HG03095 (cell line): ENCODE measurements around the gene TFAP2A.
A peak's percentile ranks its signal among the peaks of the same experiment; 100 is the strongest.

Experiments used
- ATAC-seq: cut with Tn5 transposase; IDR thresholded peaks from one replicate; pipeline ENCODE4 v1.9.1; 2021; ENCODE audit warnings: moderate library complexity; ENCODE audit not compliant: unreplicated experiment

Gene TFAP2A

GRCh38 chr6:10384610-10385523, 30.0 kb downstream of the TFAP2A start:
- ATAC-seq, result no peak

DNA sequence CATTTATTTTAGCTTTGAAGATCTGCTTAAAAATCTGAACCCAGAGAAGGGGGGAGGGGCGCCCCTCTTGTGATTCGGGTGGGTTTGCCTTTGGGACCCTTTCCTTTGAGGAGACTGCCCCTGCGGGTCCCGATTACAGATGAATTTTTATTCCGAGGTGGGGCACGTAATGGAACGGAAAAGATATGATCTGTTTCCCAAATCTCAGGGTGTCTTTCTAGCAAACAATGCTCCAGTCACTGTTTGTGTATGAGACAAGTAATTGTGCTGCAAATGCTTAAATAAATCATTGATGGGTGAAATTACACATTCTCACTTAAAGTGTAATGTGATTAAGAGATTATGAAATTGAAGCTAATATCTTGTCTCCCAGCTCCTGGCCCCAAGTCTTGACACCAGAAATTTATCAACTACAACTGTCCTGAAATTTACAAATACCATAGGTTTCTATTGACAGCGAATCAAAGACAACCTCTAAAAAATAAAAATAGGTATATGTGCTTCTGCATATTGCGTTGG, 30.7 kb downstream of the TFAP2A start:
- ATAC-seq, result no peak

DNA sequence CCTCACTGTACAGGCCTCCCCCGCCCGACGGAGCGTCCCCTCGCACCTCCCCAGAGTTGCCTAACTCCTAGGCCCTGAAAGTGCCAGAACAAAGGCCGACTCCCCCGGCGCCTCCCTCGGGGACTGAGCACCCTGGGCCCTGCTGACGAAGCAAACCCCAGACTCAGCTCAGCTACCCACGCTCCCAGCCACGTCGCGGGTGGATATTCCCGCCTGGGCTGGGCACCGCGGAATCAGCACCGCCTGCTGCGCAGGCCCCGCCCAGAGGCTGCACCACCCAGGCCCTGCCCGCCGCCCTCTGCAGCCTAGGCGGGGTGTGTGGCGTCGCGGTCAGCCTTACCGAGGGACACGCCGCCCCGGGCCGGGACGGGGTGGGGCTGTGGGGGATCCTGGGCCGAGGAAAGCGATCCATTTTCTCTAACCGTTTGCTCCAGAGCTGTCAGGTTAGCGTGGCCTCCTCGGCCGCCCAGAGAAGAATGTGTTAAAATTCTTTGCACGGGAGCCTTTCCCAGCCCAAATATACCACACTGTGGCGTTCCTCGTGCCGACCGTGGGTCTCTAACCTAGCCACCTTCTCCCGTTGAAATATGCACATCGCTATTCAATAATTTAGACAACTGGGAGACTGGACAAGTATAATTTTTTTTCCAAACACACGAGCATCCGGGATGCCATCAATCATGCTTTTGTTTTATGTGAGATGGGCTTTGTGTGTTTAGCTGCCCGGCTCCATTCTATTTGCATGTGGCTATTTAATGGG, 31.4 kb downstream of the TFAP2A start:
- no peak for ATAC-seq

DNA sequence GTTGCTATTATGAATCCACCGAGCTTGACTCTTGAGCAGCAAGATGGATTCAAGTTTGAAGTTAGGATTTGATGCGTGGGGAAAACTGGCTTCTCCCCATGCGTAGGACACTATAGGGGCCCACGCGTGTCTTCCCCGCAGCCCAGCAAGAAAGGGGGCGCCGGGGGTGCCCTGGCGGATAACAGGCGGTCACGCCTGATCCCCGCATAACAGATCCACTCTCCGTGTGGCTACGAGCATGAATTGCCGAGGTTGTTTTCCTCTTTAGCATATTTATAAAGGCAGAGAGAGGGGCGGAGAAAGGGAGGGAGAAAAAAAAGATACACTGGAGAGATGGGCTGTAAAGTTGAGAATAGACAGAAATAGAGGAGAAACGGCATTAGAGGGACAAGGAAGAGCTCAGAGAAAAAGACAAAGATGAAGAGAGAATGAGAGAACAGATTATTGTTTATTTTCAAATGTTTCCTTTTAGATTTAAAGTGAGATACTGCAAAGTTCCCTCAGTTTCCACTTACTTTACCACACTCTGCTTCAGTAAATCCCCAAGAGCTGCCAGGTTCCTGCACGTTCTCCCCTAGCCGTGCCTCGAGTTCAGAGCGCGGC, 32.0 kb downstream of the TFAP2A start:
- ATAC-seq, result no peak

DNA sequence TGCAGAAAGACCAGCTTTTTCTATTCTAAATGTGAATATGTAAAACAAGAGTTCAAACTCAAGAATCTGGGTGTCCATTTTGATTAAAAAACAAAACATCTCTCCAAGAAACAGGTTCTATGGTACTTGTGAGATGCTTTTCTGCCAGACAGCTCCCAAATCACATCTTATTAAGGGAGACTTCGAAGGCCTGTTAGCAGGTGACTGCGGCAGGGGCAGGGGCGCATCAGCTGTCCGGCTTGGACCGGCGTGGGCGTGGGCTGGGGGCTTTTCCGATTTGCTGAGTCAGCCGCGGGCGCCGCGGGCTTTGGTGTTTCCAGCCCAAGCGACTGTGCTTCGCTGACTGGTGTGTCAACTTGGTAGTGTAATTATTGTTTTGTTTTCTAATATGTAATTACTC, 32.6 kb downstream of the TFAP2A start:
- ATAC-seq, result no peak

- ATAC-seq, result no peak
These were observed 33.1 kb downstream of the TFAP2A start for GRCh38 chr6:10381830-10382208.

GRCh38 chr6:10381133-10381829, 33.6 kb downstream of the TFAP2A start:
- ATAC-seq, result no peak

GRCh38 chr6:10375391-10375969, 39.4 kb downstream of the TFAP2A start:
- no peak for ATAC-seq

DNA sequence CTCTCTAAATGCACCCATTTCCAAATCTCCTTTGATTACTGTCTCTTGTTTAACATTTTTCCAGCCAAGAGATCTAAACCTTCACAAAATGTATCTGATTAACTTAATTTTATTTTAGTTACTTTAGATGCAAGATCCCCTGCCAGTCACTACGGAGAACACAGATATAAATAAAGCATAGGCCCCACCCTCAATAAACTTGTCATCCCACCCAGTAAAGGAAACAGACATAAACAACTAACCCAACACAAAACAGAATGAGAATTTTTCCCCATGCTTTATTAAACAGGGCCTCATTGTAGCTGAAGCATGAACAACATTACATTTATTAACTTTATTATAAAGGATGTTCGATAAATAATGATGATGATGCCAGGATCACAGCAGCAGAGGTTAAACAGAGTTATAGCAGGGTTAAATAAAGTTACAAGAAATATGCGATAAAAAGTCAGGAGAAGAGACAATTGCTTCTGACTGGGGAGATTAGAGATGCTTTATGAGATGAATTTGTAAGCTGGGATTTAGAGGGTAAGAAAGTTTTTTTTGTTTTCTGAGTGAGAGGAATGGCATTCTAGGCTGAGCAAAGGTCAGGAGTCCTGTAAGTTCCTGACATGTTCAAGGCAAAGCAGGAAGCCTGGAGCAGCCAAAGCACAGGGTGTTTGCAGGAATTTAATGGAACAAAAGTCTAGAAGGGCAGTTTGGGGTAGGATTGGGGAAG, 41.1 kb downstream of the TFAP2A start:
- no peak for ATAC-seq

DNA sequence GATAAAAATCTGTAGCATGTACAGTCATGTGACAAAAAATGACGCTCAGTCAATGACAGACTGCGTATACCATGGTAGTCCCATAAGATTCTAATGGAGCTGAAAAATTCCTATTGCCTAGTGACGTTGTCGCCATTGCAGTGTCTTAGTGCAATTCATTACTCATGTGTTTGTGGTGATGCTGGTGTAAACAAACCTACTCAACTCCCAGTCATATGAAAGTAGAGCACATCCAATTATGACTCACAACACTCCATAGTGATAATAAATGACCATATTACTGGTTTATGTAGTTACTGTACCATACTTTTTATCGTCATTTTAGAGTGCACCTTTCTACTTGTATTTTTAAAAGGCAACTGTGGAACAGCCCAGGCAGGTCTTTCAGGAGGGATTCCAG, 45.0 kb downstream of the TFAP2A start:
- ATAC-seq, result no peak

- ATAC-seq, result no peak
These were observed 46.0 kb downstream of the TFAP2A start for GRCh38 chr6:10368861-10369260.

DNA sequence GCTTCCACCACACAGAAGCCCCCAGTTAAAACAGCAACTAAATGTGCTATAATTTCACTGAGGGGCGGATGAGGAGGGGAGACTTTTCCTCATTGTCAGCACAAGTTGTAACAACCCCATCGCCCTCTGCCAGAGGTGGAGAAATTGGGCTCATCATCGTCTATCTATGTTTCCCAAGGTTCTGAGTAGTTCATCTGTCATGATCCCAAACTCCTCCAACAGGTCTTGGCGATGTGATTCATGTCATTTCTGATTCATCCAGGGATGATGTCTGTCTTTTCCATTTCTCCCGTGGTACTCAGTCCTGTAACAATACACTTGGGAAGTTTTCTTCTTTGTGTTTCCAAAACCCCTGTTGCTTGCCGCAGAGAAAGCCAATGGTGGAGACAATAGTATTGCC, 51.0 kb downstream of the TFAP2A start:
- no peak for ATAC-seq

- no peak for ATAC-seq
These were observed 52.6 kb downstream of the TFAP2A start for GRCh38 chr6:10362300-10362699.

DNA sequence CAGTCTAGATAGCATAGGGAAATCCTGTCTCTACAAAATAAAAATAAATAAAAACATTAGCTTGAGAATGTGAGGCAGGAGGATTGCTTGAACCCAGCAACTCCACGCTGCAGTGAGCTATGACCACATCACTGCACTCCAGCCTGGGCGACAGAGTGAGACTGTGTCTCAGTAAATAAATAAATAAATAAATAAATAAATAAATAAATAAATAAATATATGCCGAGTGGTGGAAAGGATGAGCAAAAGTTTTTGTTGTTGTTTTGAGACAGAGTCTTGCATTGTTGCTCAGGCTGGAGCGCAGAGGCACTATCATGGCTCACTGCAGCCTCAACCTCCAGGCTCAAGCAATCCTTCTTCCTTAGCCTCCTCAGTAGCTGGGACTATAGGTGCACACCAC, 53.4 kb downstream of the TFAP2A start:
- ATAC-seq, result no peak

DNA sequence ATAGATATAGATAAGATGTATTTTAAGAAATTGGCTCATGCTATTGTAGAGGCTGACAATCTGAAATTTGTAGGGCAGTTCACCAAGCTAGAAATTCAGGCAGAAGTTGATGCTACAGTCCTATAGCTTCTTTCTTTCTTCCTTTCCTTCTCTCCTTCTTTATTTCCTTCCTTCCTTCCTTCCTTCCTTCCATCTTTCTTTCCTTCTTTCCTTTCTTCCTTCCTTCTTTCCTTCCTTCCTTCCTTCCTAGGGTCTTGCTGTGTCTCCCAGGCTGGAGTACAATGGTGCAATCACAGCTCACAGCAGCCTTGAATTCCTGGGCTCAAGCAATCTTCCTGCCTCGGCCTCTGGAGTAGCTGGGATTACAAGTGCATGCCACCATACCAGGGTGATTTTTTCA, 55.3 kb downstream of the TFAP2A start:
- ATAC-seq, result no peak

DNA sequence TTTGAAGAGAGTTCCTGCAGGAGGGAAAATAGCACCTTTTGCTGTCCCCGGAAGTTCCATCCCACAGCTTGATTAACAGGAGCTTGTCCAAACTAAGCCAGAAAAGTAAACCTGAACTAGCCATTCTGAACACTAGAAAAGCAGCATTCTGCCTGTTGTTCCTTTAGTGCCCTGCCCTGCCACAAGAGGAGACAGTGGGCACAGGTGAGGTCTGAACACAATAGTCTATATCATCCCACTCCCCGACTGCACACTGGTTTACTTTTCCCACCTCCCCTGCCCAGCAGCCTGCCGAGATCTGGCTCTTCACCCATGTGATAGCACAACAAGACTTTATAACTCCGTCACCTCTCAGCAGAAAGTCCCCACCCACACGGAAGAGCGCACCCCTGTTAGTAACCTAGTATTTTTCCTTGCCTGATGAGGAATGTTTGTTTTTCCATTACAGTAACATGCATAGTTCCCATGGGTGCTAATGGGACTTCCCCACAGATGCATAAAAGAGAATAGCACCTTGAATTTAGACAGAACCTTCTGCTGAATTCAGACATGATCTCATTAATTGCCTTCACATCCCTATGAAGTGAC, 59.7 kb downstream of the TFAP2A start:
- ATAC-seq, result peak; percentile 56

DNA sequence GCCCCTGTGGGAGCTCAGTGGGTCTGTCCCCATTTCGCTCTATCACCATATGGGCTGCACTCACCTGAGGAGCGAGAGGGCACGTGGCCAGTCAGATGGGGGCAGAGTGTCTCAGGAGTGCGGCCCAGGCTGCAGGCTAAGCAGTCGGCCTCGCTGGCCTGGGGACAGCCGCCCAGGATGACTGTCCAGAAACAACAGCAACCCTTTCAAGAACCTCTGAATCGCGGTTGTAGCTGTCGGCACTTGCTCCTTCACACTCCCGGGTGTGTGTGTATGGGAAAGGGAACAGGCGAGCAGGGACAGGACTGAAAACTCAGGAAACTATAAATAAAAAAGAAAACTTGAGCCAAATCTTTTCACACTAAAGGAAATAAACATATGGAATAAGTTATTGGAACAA, 63.1 kb downstream of the TFAP2A start:
- ATAC-seq, result no peak

DNA sequence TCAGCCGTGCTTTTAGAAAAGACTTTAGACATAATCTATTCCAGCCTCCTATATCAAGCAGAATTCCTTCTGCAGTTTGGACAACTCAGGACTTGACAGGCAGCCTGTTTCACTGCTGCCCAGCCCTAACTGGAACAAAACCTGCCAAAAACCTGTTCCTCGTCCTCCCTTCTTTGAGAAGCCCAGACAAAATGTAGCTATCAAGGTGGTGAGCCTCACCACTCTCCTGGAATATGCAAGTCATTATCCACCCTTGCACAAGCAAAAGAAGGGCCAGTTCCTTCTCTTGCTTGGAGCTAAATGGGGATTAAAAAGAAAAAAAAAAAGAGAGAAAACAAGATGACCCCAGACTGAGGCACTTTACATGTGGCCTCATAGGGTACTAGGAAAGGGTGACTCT, 64.2 kb downstream of the TFAP2A start:
- no peak for ATAC-seq

DNA sequence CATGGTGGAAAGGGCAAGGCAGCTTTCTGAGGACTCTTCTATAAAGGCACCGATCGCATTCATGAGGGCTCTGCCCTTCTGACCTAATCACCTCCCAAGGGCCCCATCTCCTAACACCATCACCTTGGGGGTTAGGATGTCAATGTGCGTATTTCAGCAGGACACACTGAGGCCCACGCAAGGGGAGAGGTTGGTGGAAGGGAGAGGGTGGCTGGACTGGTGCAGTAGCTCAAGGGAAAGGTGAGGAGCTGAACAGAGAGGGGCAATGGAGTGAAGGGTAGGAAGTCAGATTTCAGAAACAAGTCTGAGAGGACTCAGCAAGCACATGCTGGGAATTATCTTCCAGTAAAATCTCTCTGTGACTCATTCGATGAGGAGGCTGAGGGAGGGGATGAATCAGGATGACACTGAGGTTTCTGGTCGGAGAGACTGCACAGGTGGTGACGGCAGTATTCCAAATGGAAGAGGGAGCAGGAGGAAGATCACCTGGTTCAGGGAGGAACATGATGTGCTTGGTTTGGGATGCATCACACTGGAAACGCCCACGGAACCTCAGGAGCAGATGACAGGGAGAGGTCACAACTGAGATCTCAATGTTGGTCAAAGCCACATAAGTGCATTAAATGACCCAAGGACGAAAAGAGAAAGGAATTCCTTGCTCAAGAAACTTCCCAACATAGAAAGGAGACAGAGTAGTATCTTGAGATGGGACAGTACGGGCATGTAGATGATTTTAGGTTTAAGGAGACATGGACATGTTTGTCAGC, 67.1 kb downstream of the TFAP2A start:
- ATAC-seq, result no peak
